Measurements from ENCODE around the gene DENND1B.

DENND1B gene
- total RNA-seq: 44.6 to 49.8 reads per million in 2 donors

DNA sequence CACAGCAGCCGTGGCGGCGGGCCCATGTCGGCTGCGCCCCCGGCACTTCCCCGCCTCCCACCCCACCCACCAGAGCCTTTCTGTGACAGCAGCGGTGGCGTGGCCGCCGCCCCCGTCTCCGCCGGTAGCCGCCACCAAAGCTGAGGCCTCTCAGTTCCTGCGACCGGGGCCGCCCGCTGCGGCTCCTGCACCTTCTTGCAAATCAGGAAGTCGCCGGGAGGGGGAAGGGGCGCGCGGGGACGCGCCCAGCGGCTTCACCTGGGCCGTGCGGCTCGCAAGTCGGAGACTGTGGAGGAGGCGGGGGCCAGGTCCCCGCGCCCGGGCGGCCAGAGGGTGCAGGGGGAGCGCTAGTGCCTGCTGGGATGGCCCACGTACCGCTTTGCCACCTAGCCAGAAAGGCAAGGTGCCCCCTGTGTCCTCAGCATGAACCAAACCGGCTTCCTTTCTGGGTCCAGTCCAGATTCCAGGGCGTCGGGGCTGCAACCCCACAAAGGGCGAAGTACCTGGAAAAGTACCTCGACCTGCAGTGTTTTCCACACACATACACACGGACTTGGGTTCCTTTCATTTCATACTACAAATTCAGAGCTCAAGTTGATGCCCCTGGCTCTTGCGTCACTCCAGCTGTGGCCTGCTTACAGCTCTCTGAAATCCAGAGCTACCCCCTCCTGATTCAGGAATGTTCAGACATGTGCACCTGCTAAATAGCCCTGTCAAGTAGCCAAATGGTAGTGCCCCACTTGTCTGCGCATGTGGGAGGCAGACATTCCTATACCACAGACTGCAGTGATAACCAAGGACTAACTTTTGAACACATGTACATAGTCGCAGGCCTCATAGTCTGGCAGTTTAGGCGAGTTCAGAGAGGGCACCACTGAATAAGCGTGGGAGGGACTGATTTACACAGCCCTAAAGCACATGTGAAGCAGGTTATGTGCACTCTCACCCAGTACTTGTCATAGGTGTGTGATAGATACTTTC is at the start of gene DENND1B:
TSS of gene DENND1B (minus strand) at position 199 of the 981 bp plus-strand sequence. CDS start 325 bp downstream, outside the sequence.
- peak; percentile 75 for DNase-seq

DNA sequence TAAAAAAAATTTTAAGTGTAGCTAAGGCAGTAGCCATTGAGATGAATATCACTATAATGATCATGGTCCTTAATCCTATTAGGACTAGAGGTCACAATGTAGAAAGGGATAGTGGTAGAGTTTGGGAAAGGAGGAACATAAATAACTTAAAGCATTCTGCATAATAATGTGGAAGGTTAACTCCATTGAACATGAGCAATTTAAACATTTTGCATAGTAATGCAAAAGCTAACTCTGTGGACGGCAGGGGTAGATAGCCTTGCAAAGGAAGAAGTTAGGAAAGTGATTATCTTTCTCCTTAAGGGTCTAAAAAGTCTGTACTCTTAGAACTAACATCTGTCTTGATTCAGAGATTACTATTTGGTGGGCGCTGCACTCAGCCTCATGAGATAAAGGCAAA is 39.0 kb upstream of the DENND1B start:
- no peak for DNase-seq

- no peak for DNase-seq
Measured at GRCh38 chr1:197813741-197814140, 38.5 kb upstream of the DENND1B start.

GRCh38 chr1:197811769-197812168 is 36.5 kb upstream of the DENND1B start:
- DNase-seq: no peak

DNA sequence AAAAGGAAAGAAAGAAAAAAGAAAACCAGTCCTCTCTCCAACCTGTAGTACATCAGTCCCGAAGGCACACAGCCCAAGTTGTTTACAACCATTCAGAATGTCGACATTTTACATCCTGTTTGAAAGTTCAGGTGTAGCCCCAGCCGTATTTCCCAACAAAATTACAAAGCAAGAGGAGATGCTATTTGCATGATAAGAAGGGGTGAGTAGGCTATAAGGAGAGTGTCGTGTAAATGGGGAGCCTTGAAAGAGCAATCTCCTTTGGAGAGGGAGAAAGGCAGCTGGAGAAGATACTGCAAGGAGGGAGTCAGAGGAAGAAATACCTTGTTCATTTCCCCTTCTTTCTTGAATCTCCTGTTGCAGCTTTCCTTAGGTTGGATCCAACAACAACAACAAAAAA is 35.5 kb upstream of the DENND1B start:
- no peak for DNase-seq

GRCh38 chr1:197808880-197809279 is 33.6 kb upstream of the DENND1B start:
- no peak for DNase-seq

DNA sequence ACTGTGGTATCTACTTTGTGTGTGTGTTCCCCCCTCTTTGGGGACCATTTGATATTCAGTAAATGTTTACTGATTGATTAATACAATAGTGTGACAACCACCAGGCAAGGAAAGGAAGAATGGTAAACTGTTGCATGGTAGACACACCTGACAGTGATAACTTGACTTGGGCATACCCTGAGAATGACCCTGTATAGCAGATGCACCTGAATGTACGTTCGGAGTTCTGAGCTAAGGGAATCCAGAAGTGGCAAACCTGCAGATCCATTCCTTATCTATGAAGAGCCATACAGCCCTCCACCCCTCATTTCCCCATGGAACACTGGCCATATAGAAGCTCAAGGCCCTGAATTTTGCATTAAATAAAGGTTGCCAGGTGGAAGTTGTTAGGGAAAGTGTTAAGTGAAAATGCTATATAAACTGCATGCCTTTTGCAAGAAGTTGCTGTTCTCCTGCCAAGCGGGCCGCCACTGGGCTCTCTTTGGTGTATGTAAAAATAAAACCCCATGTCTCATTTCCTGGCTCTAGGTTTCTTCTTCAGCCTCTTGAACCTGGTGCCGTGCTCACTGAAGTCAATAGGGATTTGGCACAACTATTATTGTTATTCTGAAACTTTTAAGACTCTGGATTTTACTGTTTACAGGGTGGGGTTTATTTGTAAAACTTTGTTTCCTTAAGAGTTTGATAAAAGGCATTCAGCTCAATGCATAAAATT is 32.6 kb upstream of the DENND1B start:
- no peak for DNase-seq

DNA sequence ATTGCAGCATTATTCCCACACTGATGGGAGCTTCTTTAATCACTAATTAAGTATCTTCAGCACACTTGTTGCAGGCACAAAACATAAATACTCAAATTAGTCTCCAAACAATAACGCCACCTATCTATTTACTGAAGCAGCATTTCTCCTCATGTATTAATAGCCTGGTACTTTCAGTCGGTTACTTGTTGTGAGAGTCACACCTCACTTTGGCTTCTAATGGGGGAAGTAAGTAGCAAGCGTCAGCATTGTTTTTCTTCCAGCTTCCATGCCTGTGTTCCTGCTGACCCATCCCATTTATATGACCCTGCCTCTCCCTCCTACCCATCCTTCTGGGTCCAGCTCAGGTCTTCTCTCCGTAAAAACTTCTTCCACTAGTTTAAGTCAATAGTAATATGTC is 31.9 kb upstream of the DENND1B start:
- DNase-seq: no peak

DNA sequence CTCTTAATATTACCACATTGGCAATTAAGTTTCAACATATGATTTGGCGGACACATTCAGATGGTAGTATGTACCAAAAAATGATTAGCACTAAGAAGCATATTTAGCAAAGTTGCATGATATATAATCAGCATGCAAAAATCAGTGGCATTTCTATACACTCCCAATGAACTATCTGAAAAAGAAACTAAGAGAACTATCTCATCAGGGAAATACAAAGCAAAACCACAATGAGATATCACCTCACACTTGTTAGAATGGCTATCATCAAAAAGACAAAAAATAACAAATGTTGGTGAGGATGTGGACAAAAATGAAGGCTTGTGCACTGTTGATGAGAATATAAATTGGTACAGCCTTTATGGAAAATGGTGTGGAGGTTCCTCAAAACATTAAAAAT is 31.4 kb upstream of the DENND1B start:
- DNase-seq: no peak

GRCh38 chr1:197801684-197802083 is 26.4 kb upstream of the DENND1B start:
- DNase-seq: no peak

DNA sequence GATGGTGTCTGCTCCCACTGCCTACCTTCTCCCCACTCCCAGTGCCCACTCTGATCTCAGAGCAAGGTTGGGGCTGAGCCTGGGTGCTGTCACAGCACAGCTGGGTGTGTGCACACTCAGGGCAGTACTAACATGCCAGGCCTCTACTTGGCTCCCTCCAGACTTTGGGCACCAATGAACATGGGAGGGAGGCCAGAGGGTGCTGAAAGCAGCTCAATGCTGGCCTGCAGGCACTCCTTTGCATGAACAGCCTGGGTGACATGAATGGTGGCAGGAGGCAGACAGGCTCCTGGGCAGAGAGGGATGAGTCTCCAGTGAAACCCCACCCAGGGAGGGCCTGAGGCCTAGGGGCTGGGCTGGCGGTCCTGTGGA is 25.8 kb upstream of the DENND1B start:
- DNase-seq: no peak

GRCh38 chr1:197800379-197801110 is 25.3 kb upstream of the DENND1B start:
- no peak for DNase-seq

- no peak for DNase-seq
Measured at GRCh38 chr1:197799271-197799670, 24.0 kb upstream of the DENND1B start.

GRCh38 chr1:197798492-197798891 is 23.2 kb upstream of the DENND1B start:
- DNase-seq: no peak

- no peak for DNase-seq
Measured at GRCh38 chr1:197797010-197797409, 21.7 kb upstream of the DENND1B start.

- DNase-seq: no peak
Measured at GRCh38 chr1:197788741-197789739, 13.8 kb upstream of the DENND1B start.

DNA sequence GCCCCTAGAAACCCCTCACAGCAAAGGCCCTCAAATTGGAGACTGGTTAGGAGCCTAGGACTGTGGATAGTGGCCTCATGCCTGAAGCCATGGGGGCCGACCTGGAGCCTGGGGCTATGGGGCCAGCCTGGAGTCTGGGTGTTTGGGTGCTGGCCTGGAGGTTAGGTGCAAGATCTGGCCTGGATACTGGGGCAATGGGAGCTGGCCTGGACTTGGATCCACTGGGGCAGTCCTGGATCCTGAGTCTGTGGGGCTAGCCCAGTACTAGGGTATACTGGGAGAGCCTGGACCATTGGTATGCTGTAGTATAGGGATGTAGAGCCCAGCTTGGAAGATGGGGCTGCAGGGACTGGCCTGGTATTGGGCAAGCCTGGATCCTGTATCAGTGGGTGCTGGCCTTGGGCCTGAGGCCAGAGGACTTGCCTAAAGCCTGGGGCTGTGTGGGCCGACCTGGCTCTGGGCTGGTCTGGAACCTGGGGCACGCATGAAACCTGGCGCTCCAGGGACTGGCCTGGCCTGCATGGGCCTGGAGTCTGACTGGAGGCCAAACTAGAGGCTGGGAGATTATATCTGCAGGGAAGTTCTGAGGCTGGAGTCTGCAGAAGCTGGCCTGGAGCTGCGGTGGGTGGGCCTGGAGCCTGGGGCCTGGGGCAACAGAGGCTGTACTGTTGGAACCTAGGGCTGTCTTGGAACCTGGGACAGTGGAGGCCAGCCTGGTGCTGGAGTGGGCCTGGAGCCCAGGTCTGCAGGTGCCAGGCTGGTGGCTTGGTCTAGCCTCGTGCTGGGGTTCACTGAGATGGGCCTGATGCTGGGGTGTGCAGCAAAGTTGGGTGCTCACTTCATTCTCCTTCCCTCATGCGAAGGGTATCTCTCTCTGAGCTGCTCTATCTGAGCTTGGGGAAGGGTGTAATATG is 12.6 kb upstream of the DENND1B start:
- DNase-seq: no peak

GRCh38 chr1:197787056-197787455 is 11.8 kb upstream of the DENND1B start:
- DNase-seq: no peak

DNA sequence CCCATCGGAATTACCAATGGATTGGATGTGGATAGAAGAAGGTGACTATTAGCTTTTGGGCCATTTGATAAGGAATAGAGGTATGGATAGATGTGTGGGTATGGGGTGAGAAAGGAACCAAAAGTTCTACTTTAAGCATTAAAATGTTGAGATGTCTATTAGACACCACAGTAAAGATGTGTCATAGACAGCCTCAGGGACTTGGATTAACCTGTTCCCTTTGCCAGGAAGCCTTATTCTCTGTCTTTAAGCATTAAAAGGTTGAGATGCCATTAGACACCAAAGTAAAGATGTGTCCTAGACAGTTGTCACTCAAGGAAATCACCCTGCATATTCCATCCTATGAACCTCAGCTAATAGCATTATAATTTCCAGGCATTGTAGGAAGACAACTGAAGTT is 11.0 kb upstream of the DENND1B start:
- DNase-seq: no peak

DNA sequence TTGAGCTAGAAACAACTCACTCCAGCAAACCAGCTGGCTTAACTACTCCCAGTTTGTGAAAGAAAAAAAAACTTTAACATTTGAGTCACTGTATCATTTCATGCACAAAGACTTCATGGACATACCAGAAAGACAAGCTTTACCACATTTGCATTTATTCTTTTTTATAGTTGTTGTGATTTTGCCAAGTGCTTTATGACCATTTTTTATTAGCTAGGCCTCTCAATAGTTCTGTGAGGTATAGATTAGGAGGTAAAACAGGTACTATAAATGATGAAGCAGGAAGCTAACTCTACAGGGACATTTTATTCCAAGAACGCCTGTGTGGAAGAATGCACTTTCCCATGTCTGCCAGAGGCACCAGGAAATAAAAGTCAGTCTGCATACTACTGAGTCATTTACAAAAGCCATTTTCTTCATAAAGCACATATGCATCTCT is 8.2 kb upstream of the DENND1B start:
- DNase-seq: no peak

All from T-helper 9 cell (primary cell).